ENCODE results near the gene IFITM2. TPM values are rescaled to one million over a fixed set of nuclear protein-coding genes. Genes with fewer than 3 reads are reported as not detected.
"Not testable (repeated sequence)": the region's sequence is repeated elsewhere in the genome, so short reads cannot be mapped to it uniquely, and the experiment has no call there.

Gene IFITM2
- total RNA-seq, 1 donor from 2014 or later, result 253 TPM

- no peak for ATAC-seq
- intact Hi-C loops (cut with DNase I), result no loop called here
- peak; percentile 48 for DNase-seq (ENCODE audit: missing footprints)
Measured at GRCh38 chr11:330694-331357, 23.2 kb downstream of the IFITM2 start.

- DNase-seq (ENCODE audit: missing footprints) (peak; percentile 45), ATAC-seq (no peak)
- intact Hi-C loops (cut with DNase I), result no loop called here
Measured at GRCh38 chr11:331358-332060, 23.9 kb downstream of the IFITM2 start.

GRCh38 chr11:332651-333480 lies 25.2 kb downstream of the IFITM2 start:
- DNase-seq (ENCODE audit: missing footprints) (no peak), ATAC-seq (no peak)
- intact Hi-C loops (cut with DNase I), result no loop called here

- intact Hi-C loops (cut with DNase I); ATAC-seq; DNase-seq (ENCODE audit: missing footprints): not testable (repeated sequence)
Measured at GRCh38 chr11:333616-334263, 26.1 kb downstream of the IFITM2 start.

GRCh38 chr11:334264-334994 lies 26.8 kb downstream of the IFITM2 start:
- peak; percentile 70 for DNase-seq (ENCODE audit: missing footprints)

GRCh38 chr11:335779-336658 lies 28.4 kb downstream of the IFITM2 start:
- DNase-seq (ENCODE audit: missing footprints) (peak; percentile 72), ATAC-seq (peak; percentile 69)
- intact Hi-C loops (cut with DNase I), result no loop called here

More at GRCh38 chr11:334264-334994, 26.8 kb downstream of the IFITM2 start:
- peak; percentile 87 for ATAC-seq
- intact Hi-C loops (cut with DNase I), result no loop called here

GRCh38 chr11:336659-337198 lies 29.1 kb downstream of the IFITM2 start:
- DNase-seq (ENCODE audit: missing footprints), result no peak
- intact Hi-C loops (cut with DNase I), result no loop called here
- no peak for ATAC-seq

GRCh38 chr11:337711-338110 lies 30.1 kb downstream of the IFITM2 start:
- intact Hi-C loops (cut with DNase I), result no loop called here
- ATAC-seq (no peak), DNase-seq (ENCODE audit: missing footprints) (no peak)

GRCh38 chr11:339963-340362 lies 32.3 kb downstream of the IFITM2 start:
- intact Hi-C loops (cut with DNase I), result no loop called here
- DNase-seq (ENCODE audit: missing footprints), result no peak
- ATAC-seq, result no peak

- no peak for ATAC-seq
- DNase-seq (ENCODE audit: missing footprints), result no peak
- intact Hi-C loops (cut with DNase I), result no loop called here
Measured at GRCh38 chr11:340539-341512, 33.2 kb downstream of the IFITM2 start.

- intact Hi-C loops (cut with DNase I), result no loop called here
- no peak for DNase-seq (ENCODE audit: missing footprints)
- ATAC-seq, result no peak
Measured at GRCh38 chr11:342328-342727, 34.7 kb downstream of the IFITM2 start.

GRCh38 chr11:344836-345578 lies 37.4 kb downstream of the IFITM2 start:
- no peak for ATAC-seq
- intact Hi-C loops (cut with DNase I), result no loop called here
- DNase-seq (ENCODE audit: missing footprints), result no peak

GRCh38 chr11:346529-346928 lies 38.9 kb downstream of the IFITM2 start:
- DNase-seq (ENCODE audit: missing footprints), result no peak
- no peak for ATAC-seq
- intact Hi-C loops (cut with DNase I), result no loop called here

- intact Hi-C loops (cut with DNase I); ATAC-seq; DNase-seq (ENCODE audit: missing footprints): not testable (repeated sequence)
Measured at GRCh38 chr11:349270-349954, 41.8 kb downstream of the IFITM2 start.
